Osteoblast (primary cell): Measurements from ENCODE around the gene PRLR. TPM values are rescaled to one million over a fixed set of nuclear protein-coding genes. Genes with fewer than 3 reads are reported as not detected.

Experiments
- DNase-seq: peaks from one replicate; pipeline ENCODE4 v3.0.0; 2011; ENCODE audit warnings: low spot score, mixed read lengths; ENCODE audit not compliant: insufficient read length; ENCODE audit errors: missing footprints
- H2AFZ ChIP-seq: 2 replicates; pipeline ENCODE4 v1.6.0; 2011; ENCODE audit warnings: mild to moderate bottlenecking, low read length
- H3K27ac ChIP-seq: 2 replicates; pipeline ENCODE4 v1.5.1; 2011; ENCODE audit warnings: mild to moderate bottlenecking, low read depth, low read length, moderate library complexity
- H3K27me3 ChIP-seq: 2 replicates; pipeline ENCODE4 v1.6.0; 2012; ENCODE audit warnings: mild to moderate bottlenecking, control low read depth, inconsistent platforms, low read length, moderate library complexity; ENCODE audit not compliant: insufficient read depth
- H3K36me3 ChIP-seq: 2 replicates; pipeline ENCODE4 v1.5.1; 2011; ENCODE audit warnings: mild to moderate bottlenecking, low read length, control low read depth, moderate library complexity; ENCODE audit not compliant: insufficient read depth
- H3K4me1 ChIP-seq: 2 replicates; pipeline ENCODE4 v1.5.1; 2011; ENCODE audit warnings: mild to moderate bottlenecking, low read length, control low read depth, moderate library complexity; ENCODE audit not compliant: insufficient read depth
- H3K4me2 ChIP-seq: 2 replicates; pipeline ENCODE4 v1.6.0; 2011; ENCODE audit warnings: mild to moderate bottlenecking, low read length; ENCODE audit not compliant: insufficient read depth
- H3K4me3 ChIP-seq: fragments of 200-600 bp; sonication (generic); 3 replicates; pipeline ENCODE4 v1.5.1; 2012; ENCODE audit warnings: mild to moderate bottlenecking, low read length, inconsistent platforms; ENCODE audit not compliant: insufficient read depth
- H3K79me2 ChIP-seq: 2 replicates; pipeline ENCODE4 v1.6.0; 2012; ENCODE audit warnings: mild to moderate bottlenecking, low read length, control low read depth, inconsistent platforms; ENCODE audit not compliant: insufficient read depth
- H3K9me3 ChIP-seq: 2 replicates; pipeline ENCODE4 v1.5.1; 2011; ENCODE audit warnings: low read depth, low read length, control low read depth
- H4K20me1 ChIP-seq: 2 replicates; pipeline ENCODE4 v1.6.0; 2012; ENCODE audit warnings: mild to moderate bottlenecking, low read length, control low read depth; ENCODE audit not compliant: insufficient read depth
- total RNA-seq: library from RNA; depleted of rRNA; stranded (reverse); fragments of >200 nt; gene quantifications from 2 replicates; pipeline ENCODE4 v1.2.3, GENCODE V29; 2012
- TF ChIP-seq, protein P1 (sequence below): IDR thresholded peaks from 2 replicates; pipeline ENCODE4 v1.5.1; 2011; ENCODE audit warnings: mild to moderate bottlenecking, low read depth, low read length, moderate library complexity; ENCODE audit errors: extremely low read depth

The PRLR gene
- total RNA-seq, 1 donor, result under 0.01 TPM

DNA sequence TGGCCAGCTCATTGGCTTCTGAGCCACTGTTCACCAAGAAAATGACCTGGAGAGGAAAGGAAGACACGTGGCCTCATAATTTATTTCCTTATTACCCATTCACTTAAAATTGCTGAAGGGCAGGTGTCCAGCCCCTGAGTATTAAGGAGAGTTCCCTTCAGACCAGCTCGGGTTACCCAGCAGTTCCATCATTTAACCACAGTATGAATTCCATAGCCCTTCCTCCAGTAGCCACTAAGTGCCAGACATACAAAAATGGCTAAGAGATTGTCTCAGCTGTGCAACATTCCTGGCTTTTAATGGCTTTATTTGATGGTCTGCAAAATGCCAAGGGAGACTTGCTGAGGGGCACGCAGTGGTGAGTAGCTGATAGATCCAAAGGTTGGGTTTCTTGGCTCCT, 195.0 kb downstream of the PRLR start:
- Histone ChIP-seq H3K79me2 (no peaks in the 10 kb centered on the region), H3K27me3 (peaks cover 4% of the 10 kb centered on the region), H3K27ac (no peak overlapping the region), H3K9me3 (no peaks in the 10 kb centered on the region), H4K20me1 (no peaks in the 10 kb centered on the region), H3K4me2 (no peak overlapping the region), H3K36me3 (no peaks in the 10 kb centered on the region), H2AFZ (no peak overlapping the region), H3K4me1 (peaks cover 10% of the 10 kb centered on the region), H3K4me3 (no peak overlapping the region)
- no peak for DNase-seq
- TF ChIP-seq, protein P1, sequence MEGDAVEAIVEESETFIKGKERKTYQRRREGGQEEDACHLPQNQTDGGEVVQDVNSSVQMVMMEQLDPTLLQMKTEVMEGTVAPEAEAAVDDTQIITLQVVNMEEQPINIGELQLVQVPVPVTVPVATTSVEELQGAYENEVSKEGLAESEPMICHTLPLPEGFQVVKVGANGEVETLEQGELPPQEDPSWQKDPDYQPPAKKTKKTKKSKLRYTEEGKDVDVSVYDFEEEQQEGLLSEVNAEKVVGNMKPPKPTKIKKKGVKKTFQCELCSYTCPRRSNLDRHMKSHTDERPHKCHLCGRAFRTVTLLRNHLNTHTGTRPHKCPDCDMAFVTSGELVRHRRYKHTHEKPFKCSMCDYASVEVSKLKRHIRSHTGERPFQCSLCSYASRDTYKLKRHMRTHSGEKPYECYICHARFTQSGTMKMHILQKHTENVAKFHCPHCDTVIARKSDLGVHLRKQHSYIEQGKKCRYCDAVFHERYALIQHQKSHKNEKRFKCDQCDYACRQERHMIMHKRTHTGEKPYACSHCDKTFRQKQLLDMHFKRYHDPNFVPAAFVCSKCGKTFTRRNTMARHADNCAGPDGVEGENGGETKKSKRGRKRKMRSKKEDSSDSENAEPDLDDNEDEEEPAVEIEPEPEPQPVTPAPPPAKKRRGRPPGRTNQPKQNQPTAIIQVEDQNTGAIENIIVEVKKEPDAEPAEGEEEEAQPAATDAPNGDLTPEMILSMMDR, result no peak

DNA sequence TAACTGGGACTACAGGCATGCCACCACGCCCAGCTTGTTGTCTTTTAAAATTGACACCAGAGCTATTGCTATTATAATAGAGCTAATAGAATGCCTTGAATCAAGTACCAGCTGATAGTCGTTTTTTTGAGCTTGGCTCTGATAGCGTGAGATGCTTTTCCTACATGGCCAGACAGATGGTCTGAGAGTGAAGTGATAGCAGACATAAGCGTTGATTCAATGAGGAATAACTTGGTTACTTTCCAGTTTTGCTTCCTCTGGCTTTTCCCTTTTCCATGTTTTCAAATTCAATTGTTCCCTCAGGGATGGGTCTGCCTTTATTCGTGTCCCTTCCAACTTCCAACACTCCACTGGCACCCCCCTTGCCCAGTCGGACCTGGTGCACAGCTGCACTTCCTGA, 197.9 kb downstream of the PRLR start:
- DNase-seq, result no peak

DNA sequence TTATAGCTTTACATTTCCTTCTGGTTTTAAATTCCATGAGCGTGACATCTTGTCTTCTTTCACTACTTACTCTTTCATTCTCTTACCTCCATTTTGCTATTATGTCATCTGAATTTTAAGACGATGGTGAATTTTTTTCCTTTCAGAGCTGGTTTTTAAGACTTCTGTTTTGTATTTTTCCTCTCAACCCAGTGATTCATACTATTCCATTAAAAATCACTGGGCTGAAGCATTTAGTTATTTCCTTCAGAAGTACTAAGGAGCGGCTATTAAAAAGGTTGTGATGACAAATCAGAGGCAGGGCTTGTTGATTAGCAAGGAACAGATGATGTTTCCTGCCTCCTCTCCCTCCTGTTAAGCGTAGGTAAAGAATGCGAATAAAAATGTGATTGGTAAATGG, 199.0 kb downstream of the PRLR start:
- Histone ChIP-seq H3K27ac (no peak overlapping the region), H3K79me2 (no peaks in the 10 kb centered on the region), H3K9me3 (no peaks in the 10 kb centered on the region), H3K4me3 (no peak overlapping the region), H3K36me3 (no peaks in the 10 kb centered on the region), H2AFZ (no peak overlapping the region), H3K4me1 (peaks cover 17% of the 10 kb centered on the region), H4K20me1 (no peaks in the 10 kb centered on the region), H3K4me2 (no peak overlapping the region), H3K27me3 (peaks cover 5% of the 10 kb centered on the region)
- TF ChIP-seq, protein P1, result no peak
- no peak for DNase-seq

More for the DNA sequence above, 197.9 kb downstream of the PRLR start:
- Histone ChIP-seq H3K4me2 (no peak overlapping the region), H3K4me1 (peaks cover 17% of the 10 kb centered on the region), H3K36me3 (no peaks in the 10 kb centered on the region), H3K27me3 (peaks cover 4% of the 10 kb centered on the region), H3K27ac (no peak overlapping the region), H4K20me1 (no peaks in the 10 kb centered on the region), H2AFZ (no peak overlapping the region), H3K9me3 (no peaks in the 10 kb centered on the region), H3K4me3 (no peak overlapping the region), H3K79me2 (no peaks in the 10 kb centered on the region)
- TF ChIP-seq, protein P1, result no peak

DNA sequence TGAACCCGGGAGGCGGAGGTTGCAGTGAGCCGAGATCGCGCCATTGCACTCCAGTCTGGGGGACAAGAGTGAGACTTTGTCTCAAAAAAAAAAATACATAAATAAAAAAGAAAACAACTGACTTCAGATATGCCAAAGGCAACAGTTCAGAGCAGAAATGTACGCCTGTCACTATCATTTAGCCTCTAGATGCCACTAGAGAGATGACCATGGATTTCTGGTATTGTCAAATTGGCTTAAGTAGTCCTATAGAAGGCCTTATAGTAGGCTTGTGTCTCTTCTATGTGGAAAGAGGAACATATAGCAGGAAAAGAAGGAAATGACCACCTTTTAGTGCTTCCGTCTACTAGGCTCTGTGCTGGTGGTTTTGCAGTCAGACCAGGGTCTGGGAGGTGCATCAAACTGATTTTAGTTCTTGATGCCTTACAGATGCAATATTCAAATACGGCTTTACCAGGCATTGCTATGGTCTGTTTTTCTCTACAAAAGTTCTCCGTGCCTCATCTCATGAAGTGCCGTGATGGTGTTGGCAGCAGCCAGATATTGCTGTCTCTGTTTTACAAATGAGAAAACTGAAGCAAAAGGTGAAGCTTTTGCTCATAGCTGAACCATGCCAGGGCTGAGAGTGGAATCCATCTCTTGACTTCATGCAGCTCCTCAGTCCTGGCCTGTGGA, 199.7 kb downstream of the PRLR start:
- no peaks in the 10 kb centered on the region for H3K36me3 ChIP-seq
- no peaks in the 10 kb centered on the region for H3K79me2 ChIP-seq
- no peak overlapping the region for H3K4me2 ChIP-seq
- TF ChIP-seq, protein P1, result no peak
- H3K27me3 ChIP-seq, result peaks cover 8% of the 10 kb centered on the region
- no peak overlapping the region for H2AFZ ChIP-seq
- H3K27ac ChIP-seq, result no peak overlapping the region
- peaks cover 17% of the 10 kb centered on the region for H3K4me1 ChIP-seq
- no peak overlapping the region for H3K4me3 ChIP-seq
- no peaks in the 10 kb centered on the region for H3K9me3 ChIP-seq
- DNase-seq, result no peak
- no peaks in the 10 kb centered on the region for H4K20me1 ChIP-seq
